ENCODE data around the gene ASB4.

- no peak for TF ChIP-seq CTCF (conservative IDR thresholded peaks at IDR 0.05)
- no peak for TF ChIP-seq EZH2 (IDR thresholded peaks at IDR 0.05; ENCODE audit: low read depth)
Observed at GRCh38 chr7:95530881-95531280, 45.1 kb downstream of the ASB4 start.
